Loucy (cell line): Measurements from ENCODE around the gene MFAP3.
A peak's percentile ranks its signal among the peaks of the same experiment; 100 is the strongest.

Source experiments
- H2AFZ ChIP-seq: fragments of 200-600 bp; sonication (generic); 2 replicates; pipeline ENCODE4 v1.6.0; 2016; ENCODE audit warnings: antibody characterized with exemption, mild to moderate bottlenecking, low read length, moderate library complexity
- H3F3A ChIP-seq: fragments of 200-600 bp; 2 replicates; pipeline ENCODE4 v1.6.0; 2016; ENCODE audit warnings: antibody characterized with exemption, low read depth, mild to moderate bottlenecking
- H3K27me3 ChIP-seq: fragments of 200-600 bp; sonication (generic); 2 replicates; pipeline ENCODE4 v1.6.1; 2014; ENCODE audit warnings: low read length, mild to moderate bottlenecking; ENCODE audit not compliant: insufficient read depth, poor library complexity, severe bottlenecking
- H3K36me3 ChIP-seq: fragments of 200-600 bp; sonication (generic); 2 replicates; pipeline ENCODE4 v1.6.1; 2016; ENCODE audit warnings: low read length; ENCODE audit not compliant: insufficient read depth
- H3K4me1 ChIP-seq: fragments of 200-600 bp; sonication (generic); 2 replicates; pipeline ENCODE4 v1.5.1; 2014; ENCODE audit warnings: low read length, mild to moderate bottlenecking; ENCODE audit not compliant: insufficient read depth, poor library complexity, severe bottlenecking
- H3K4me2 ChIP-seq: fragments of 200-600 bp; sonication (generic); 2 replicates; pipeline ENCODE4 v1.6.0; 2014; ENCODE audit warnings: antibody characterized with exemption, low read length, low read depth, mild to moderate bottlenecking; ENCODE audit not compliant: poor library complexity, severe bottlenecking
- H3K4me3 ChIP-seq: fragments of 200-600 bp; sonication (generic); 2 replicates; pipeline ENCODE4 v1.5.1; 2014; ENCODE audit warnings: low read length, mild to moderate bottlenecking, mixed read lengths; ENCODE audit not compliant: poor library complexity, severe bottlenecking
- H3K79me2 ChIP-seq: fragments of 200-600 bp; sonication (generic); 2 replicates; pipeline ENCODE4 v1.6.1; 2014; ENCODE audit warnings: low read length; ENCODE audit not compliant: insufficient read depth
- H3K9ac ChIP-seq: fragments of 200-600 bp; sonication (generic); 2 replicates; pipeline ENCODE4 v1.6.0; 2014; ENCODE audit warnings: mild to moderate bottlenecking, low read depth, low read length, moderate library complexity; ENCODE audit not compliant: poor library complexity, severe bottlenecking
- H3K9me2 ChIP-seq: fragments of 200-600 bp; sonication (generic); replicated peaks from 2 replicates; pipeline ENCODE4 v1.6.1; 2016; ENCODE audit warnings: low read depth, low read length, mixed read lengths
- H3K9me3 ChIP-seq: fragments of 200-600 bp; sonication (generic); 2 replicates; pipeline ENCODE4 v1.6.1; 2014; ENCODE audit warnings: mild to moderate bottlenecking, antibody characterized with exemption, low read length, low read depth; ENCODE audit not compliant: insufficient read depth
- H4K20me1 ChIP-seq: fragments of 200-600 bp; sonication (generic); 2 replicates; pipeline ENCODE4 v1.6.0; 2014; ENCODE audit warnings: antibody characterized with exemption, low read length, mild to moderate bottlenecking; ENCODE audit not compliant: insufficient read depth, poor library complexity, severe bottlenecking
- EZH2phosphoT487 ChIP-seq: fragments of 200-600 bp; IDR thresholded peaks from 2 replicates; pipeline ENCODE4 v1.6.1; 2018; ENCODE audit warnings: antibody characterized with exemption, mild to moderate bottlenecking, moderate library complexity, borderline replicate concordance
- TF ChIP-seq, protein P1 (sequence below): fragments of 200-600 bp; sonication (generic); conservative IDR thresholded peaks from 2 replicates; pipeline ENCODE4 v1.5.1; 2014; ENCODE audit warnings: mild to moderate bottlenecking, antibody characterized with exemption, low read length

The MFAP3 gene

GRCh38 chr5:154058055-154059038, 19.6 kb downstream of the MFAP3 start:
- H3K4me3 ChIP-seq: peak overlapping the region; percentile 62
- no peaks in the 10 kb centered on the region for H3K27me3 ChIP-seq
- H3K79me2 ChIP-seq: no peaks in the 10 kb centered on the region
- H3K36me3 ChIP-seq: no peaks in the 10 kb centered on the region; the same call in 1 of the 2 replicates
- no peaks in the 10 kb centered on the region for H4K20me1 ChIP-seq
- no peak overlapping the region for H2AFZ ChIP-seq
- no peaks in the 10 kb centered on the region for H3K9me3 ChIP-seq
- no peaks in the 10 kb centered on the region for H3K9me2 ChIP-seq
- peaks cover 22% of the 10 kb centered on the region for H3K4me1 ChIP-seq
- H3F3A ChIP-seq: no peaks in the 10 kb centered on the region
- no peak overlapping the region for H3K9ac ChIP-seq
- TF ChIP-seq, protein P1, sequence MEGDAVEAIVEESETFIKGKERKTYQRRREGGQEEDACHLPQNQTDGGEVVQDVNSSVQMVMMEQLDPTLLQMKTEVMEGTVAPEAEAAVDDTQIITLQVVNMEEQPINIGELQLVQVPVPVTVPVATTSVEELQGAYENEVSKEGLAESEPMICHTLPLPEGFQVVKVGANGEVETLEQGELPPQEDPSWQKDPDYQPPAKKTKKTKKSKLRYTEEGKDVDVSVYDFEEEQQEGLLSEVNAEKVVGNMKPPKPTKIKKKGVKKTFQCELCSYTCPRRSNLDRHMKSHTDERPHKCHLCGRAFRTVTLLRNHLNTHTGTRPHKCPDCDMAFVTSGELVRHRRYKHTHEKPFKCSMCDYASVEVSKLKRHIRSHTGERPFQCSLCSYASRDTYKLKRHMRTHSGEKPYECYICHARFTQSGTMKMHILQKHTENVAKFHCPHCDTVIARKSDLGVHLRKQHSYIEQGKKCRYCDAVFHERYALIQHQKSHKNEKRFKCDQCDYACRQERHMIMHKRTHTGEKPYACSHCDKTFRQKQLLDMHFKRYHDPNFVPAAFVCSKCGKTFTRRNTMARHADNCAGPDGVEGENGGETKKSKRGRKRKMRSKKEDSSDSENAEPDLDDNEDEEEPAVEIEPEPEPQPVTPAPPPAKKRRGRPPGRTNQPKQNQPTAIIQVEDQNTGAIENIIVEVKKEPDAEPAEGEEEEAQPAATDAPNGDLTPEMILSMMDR: no peak
- TF ChIP-seq EZH2phosphoT487: no peak
- peak overlapping the region; percentile 76 for H3K4me2 ChIP-seq

DNA sequence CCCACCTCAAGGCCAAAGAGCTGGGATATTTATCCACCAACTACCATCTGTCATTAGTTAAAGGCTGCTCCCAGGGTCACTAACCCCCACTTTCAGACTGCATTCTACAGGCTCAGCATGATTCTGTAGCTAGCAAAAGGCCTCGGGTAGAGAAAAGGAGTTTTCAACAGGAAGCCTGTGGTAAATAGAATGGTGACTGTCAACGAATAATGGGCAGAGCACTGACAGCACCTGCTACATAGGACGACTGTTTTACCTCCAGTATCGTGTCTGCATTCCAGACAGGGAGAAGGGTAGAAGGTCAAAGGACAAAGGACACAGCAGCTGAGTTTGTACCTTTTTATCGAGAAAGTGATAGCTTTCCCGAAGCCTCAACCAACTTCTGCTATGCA, 20.3 kb downstream of the MFAP3 start:
- peak overlapping the region; percentile 62 for H3K4me3 ChIP-seq
- peaks cover 22% of the 10 kb centered on the region for H3K4me1 ChIP-seq
- no peaks in the 10 kb centered on the region for H3F3A ChIP-seq
- no peaks in the 10 kb centered on the region for H3K9me3 ChIP-seq
- TF ChIP-seq, protein P1: no peak
- no peak for TF ChIP-seq EZH2phosphoT487
- H3K79me2 ChIP-seq: no peaks in the 10 kb centered on the region
- H3K36me3 ChIP-seq: no peaks in the 10 kb centered on the region; the same call in 1 of the 2 replicates
- H3K27me3 ChIP-seq: no peaks in the 10 kb centered on the region
- H3K4me2 ChIP-seq: peak overlapping the region; percentile 76
- no peaks in the 10 kb centered on the region for H3K9me2 ChIP-seq
- no peaks in the 10 kb centered on the region for H4K20me1 ChIP-seq
- no peak overlapping the region for H2AFZ ChIP-seq
- H3K9ac ChIP-seq: peak overlapping the region; percentile 22

- Histone ChIP-seq H3K79me2 (no peaks in the 10 kb centered on the region), H4K20me1 (no peaks in the 10 kb centered on the region), H3K9me2 (no peaks in the 10 kb centered on the region), H3K4me1 (peaks cover 22% of the 10 kb centered on the region), H3K36me3 (no peaks in the 10 kb centered on the region), H3K4me3 (peak overlapping the region; percentile 62), H3K9me3 (no peaks in the 10 kb centered on the region), H3F3A (no peaks in the 10 kb centered on the region), H3K4me2 (peak overlapping the region; percentile 76), H3K27me3 (no peaks in the 10 kb centered on the region), H3K9ac (peak overlapping the region; percentile 22), H2AFZ (no peak overlapping the region)
- TF ChIP-seq, protein P1: no peak
- TF ChIP-seq EZH2phosphoT487: no peak
Measured at GRCh38 chr5:154059583-154059982, 20.8 kb downstream of the MFAP3 start.
